ENCODE data around the gene FLCN.
"Not testable (repeated sequence)": the region's sequence is repeated elsewhere in the genome, so short reads cannot be mapped to it uniquely, and the experiment has no call there.

Gene FLCN

GRCh38 chr17:17213775-17214174, 23.2 kb downstream of the FLCN start:
- DNase-seq (ENCODE audit: low spot score), result no peak

- DNase-seq (ENCODE audit: low spot score), result no peak
These were observed 29.0 kb downstream of the FLCN start for GRCh38 chr17:17207998-17208397.

- DNase-seq (ENCODE audit: low spot score), result no peak
These were observed 30.0 kb downstream of the FLCN start for GRCh38 chr17:17206913-17207335.

- peak; percentile 98 for DNase-seq (ENCODE audit: low spot score)
These were observed 30.6 kb downstream of the FLCN start, which contains the start of gene PLD6 for GRCh38 chr17:17206124-17206912. TSS of gene PLD6 (minus strand) at chr17:17206333. CDS start at chr17:17206286, 47 bp downstream.

GRCh38 chr17:17205368-17206123, 31.4 kb downstream of the FLCN start:
- DNase-seq (ENCODE audit: low spot score), result peak; percentile 69

- no peak for DNase-seq (ENCODE audit: low spot score)
These were observed 32.2 kb downstream of the FLCN start for GRCh38 chr17:17204635-17205231.

- DNase-seq (ENCODE audit: low spot score), result peak; percentile 41
These were observed 32.9 kb downstream of the FLCN start for GRCh38 chr17:17204041-17204591.

- no peak for DNase-seq (ENCODE audit: low spot score)
These were observed 33.7 kb downstream of the FLCN start for GRCh38 chr17:17203173-17203730.

GRCh38 chr17:17201907-17202306, 35.1 kb downstream of the FLCN start:
- no peak for DNase-seq (ENCODE audit: low spot score)

GRCh38 chr17:17201271-17201670, 35.7 kb downstream of the FLCN start:
- no peak for DNase-seq (ENCODE audit: low spot score)

- DNase-seq (ENCODE audit: low spot score), result no peak
These were observed 36.1 kb downstream of the FLCN start for GRCh38 chr17:17200831-17201230.

- no peak for DNase-seq (ENCODE audit: low spot score)
These were observed 36.7 kb downstream of the FLCN start for GRCh38 chr17:17200311-17200710.

GRCh38 chr17:17198281-17198680, 38.7 kb downstream of the FLCN start:
- DNase-seq (ENCODE audit: low spot score), result no peak

GRCh38 chr17:17196776-17197175, 40.2 kb downstream of the FLCN start:
- DNase-seq (ENCODE audit: low spot score), result no peak

- not testable (repeated sequence) for DNase-seq (ENCODE audit: low spot score)
These were observed 41.5 kb downstream of the FLCN start for GRCh38 chr17:17195466-17195865.

- DNase-seq (ENCODE audit: low spot score), result no peak
These were observed 45.0 kb downstream of the FLCN start for GRCh38 chr17:17191961-17192381.

- DNase-seq (ENCODE audit: low spot score), result no peak
These were observed 45.6 kb downstream of the FLCN start for GRCh38 chr17:17191346-17191792.

- no peak for DNase-seq (ENCODE audit: low spot score)
These were observed 46.8 kb downstream of the FLCN start for GRCh38 chr17:17190188-17190587.

GRCh38 chr17:17189559-17189958, 47.4 kb downstream of the FLCN start:
- no peak for DNase-seq (ENCODE audit: low spot score)

- no peak for DNase-seq (ENCODE audit: low spot score)
These were observed 48.4 kb downstream of the FLCN start for GRCh38 chr17:17188586-17188985.

- DNase-seq (ENCODE audit: low spot score), result no peak
These were observed 50.1 kb downstream of the FLCN start for GRCh38 chr17:17186551-17187505.
